ENCODE measurements around the gene CYTH4. TPM values are rescaled to one million over a fixed set of nuclear protein-coding genes. Genes with fewer than 3 reads are reported as not detected.

Gene CYTH4
- total RNA-seq, 1 experiment from 2014 or later: 3.8 TPM

- Histone ChIP-seq H3K4me3 (replicated peaks in 1 of 2; ENCODE audit: low read depth in 1 of 2, low read length in 2 of 2) (no peak overlapping the region), H3K27ac (ENCODE audit: low read depth, low read length) (no peak overlapping the region), H3K36me3 (ENCODE audit: control insufficient read depth in 1 of 2, insufficient read depth in 2 of 2, low read length in 2 of 2) (no peaks in the 10 kb centered on the region), H3K79me2 (ENCODE audit: insufficient read depth, low read length) (no peaks in the 10 kb centered on the region), H3K4me1 (ENCODE audit: control insufficient read depth in 1 of 2, insufficient read depth in 2 of 2, low read length in 2 of 2) (peaks cover 73 to 93% of the 10 kb centered on the region in 2 experiments), H2AFZ (ENCODE audit: low read depth, low read length, poor library complexity, severe bottlenecking) (no peak overlapping the region), H3K27me3 (ENCODE audit: insufficient read depth, low read length) (no peaks in the 10 kb centered on the region), H3K9me3 (ENCODE audit: control insufficient read depth in 1 of 2, insufficient read depth in 1 of 2, low read depth in 1 of 2, low read length in 2 of 2) (no peaks in the 10 kb centered on the region), H3K9me2 (ENCODE audit: insufficient read depth) (no peaks in the 10 kb centered on the region), H3K9ac (ENCODE audit: low read length) (no peak overlapping the region), H3K4me2 (ENCODE audit: low read length) (no peak overlapping the region), H4K20me1 (ENCODE audit: insufficient read depth) (no peaks in the 10 kb centered on the region)
- ChIA-PET RAD21 (ENCODE audit: low non-redundant PET in 1 of 2, low total read pairs in 2 of 2, uncharacterized antibody in 2 of 2, unreplicated experiment in 2 of 2) (no interaction called here), CTCF (interaction anchor here (1.0 kb wide), 1 partner anchor 108 kb away, joined by 3 read pairs; no protein-coding TSS in a partner anchor), POLR2A (no interaction called here)
- ATAC-seq: no peak
- TF ChIP-seq CEBPB (IDR thresholded peaks at IDR 0.05; ENCODE audit: low read depth) (no peak), POLR2A (IDR thresholded peaks at IDR 0.05; ENCODE audit: borderline replicate concordance, extremely low read depth, insufficient read depth, insufficient read length) (no peak), EZH2 (IDR thresholded peaks at IDR 0.05) (no peak), SP1 (IDR thresholded peaks at IDR 0.05; ENCODE audit: low read depth) (no peak)
- intact Hi-C loops (cut with micrococcal nuclease): no loop called here
- BruUV-seq (replicated peaks): no TSS peak
- no peak for DNase-seq (ENCODE audit: low read depth, low spot score)
Observed at GRCh38 chr22:37334461-37334858, 52.2 kb downstream of the CYTH4 start.

DNA sequence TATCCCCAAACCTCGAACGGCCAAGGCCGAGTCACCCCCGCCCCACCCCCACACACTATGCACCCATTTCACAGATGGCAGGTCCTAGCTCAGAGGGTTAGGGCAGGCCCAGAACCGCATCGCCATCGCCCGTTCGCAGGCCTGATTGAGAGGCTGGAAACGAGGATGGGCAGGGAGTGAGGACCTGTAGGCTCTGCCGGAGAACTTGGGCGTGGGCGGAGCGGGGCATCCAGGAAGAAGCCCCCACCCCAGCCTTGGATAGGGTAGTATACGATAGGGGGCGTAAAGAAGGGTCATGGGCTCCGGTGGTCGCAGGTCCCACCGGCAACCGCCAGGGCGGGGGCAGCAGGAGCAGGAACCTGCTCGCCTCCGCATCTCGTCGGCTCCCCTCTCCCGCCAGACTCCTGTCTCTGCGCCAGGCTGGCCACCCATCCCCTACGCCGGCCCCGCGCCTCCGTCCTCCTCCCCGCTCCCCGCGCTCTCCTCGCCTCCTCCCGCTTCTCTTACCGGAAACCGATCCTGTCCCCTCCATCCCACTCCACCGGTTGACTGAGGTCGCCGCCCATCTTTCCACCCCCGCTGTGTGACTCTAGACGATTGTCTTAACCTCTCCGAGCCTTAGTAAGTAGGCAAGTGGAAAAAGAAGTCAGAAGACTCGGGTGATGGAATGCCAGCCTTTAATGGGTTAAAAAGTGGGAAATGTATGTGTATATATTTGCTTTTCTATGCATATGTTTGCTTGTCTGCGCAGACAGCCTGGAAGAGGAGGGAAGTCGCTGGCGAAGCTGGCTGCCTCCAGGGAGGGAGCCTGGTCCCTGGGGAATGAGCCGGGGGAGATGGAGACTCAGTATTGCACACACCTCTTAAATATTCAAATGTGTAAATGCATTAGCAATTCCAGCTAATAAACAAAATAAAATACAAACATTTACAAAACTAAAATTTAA, 52.8 kb downstream of the CYTH4 start:
- intact Hi-C loops (cut with micrococcal nuclease): no loop called here
- Histone ChIP-seq H3K79me2 (ENCODE audit: insufficient read depth, low read length) (no peaks in the 10 kb centered on the region), H3K27me3 (ENCODE audit: insufficient read depth, low read length) (no peaks in the 10 kb centered on the region), H2AFZ (ENCODE audit: low read depth, low read length, poor library complexity, severe bottlenecking) (no peak overlapping the region), H3K4me3 (replicated peaks in 1 of 2; ENCODE audit: low read depth in 1 of 2, low read length in 2 of 2) (no peak overlapping the region), H3K9me2 (ENCODE audit: insufficient read depth) (no peaks in the 10 kb centered on the region), H3K4me1 (ENCODE audit: control insufficient read depth in 1 of 2, insufficient read depth in 2 of 2, low read length in 2 of 2) (peaks cover 67 to 89% of the 10 kb centered on the region in 2 experiments), H4K20me1 (ENCODE audit: insufficient read depth) (no peaks in the 10 kb centered on the region), H3K4me2 (ENCODE audit: low read length) (0 out of 2 replicates have a peak overlapping the region, but pooled peaks have one; percentile 13), H3K27ac (ENCODE audit: low read depth, low read length) (peak overlapping the region; percentile 69; the same call in 1 of the 2 replicates), H3K9me3 (ENCODE audit: control insufficient read depth in 1 of 2, insufficient read depth in 1 of 2, low read depth in 1 of 2, low read length in 2 of 2) (no peaks in the 10 kb centered on the region), H3K36me3 (ENCODE audit: control insufficient read depth in 1 of 2, insufficient read depth in 2 of 2, low read length in 2 of 2) (no peaks in the 10 kb centered on the region), H3K9ac (ENCODE audit: low read length) (no peak overlapping the region)
- ATAC-seq (no peak), DNase-seq (ENCODE audit: low read depth, low spot score) (no peak)
- TF ChIP-seq FOSL1 (IDR thresholded peaks at IDR 0.05; ENCODE audit: low read depth): no peak
- ChIA-PET POLR2A (no interaction called here), CTCF (no interaction called here), RAD21 (ENCODE audit: low non-redundant PET in 1 of 2, low total read pairs in 2 of 2, uncharacterized antibody in 2 of 2, unreplicated experiment in 2 of 2) (no interaction called here)
- BruUV-seq (replicated peaks): no TSS peak

All from HCT116 (cell line).